Measurements from ENCODE around the gene SETX.
"Not testable (repeated sequence)": the region's sequence is repeated elsewhere in the genome, so short reads cannot be mapped to it uniquely, and the experiment has no call there.

Gene SETX

GRCh38 chr9:132378416-132378815, 23.6 kb upstream of the SETX start:
- H3K36me3 ChIP-seq (ENCODE audit: control insufficient read depth, insufficient read depth, low read length), result peaks cover 41% of the 10 kb centered on the region
- H3K27ac ChIP-seq (ENCODE audit: insufficient read depth, low read length, poor library complexity, severe bottlenecking); H3K4me1 ChIP-seq (ENCODE audit: control insufficient read depth, insufficient read depth, low read length, poor library complexity, severe bottlenecking); H3K27me3 ChIP-seq (replicated peaks; ENCODE audit: control insufficient read depth, insufficient read depth, low read length, poor library complexity, severe bottlenecking); DNase-seq; H3K4me3 ChIP-seq (ENCODE audit: insufficient read depth, low read depth, low read length, poor library complexity, severe bottlenecking); H3K9me3 ChIP-seq (ENCODE audit: control insufficient read depth, low read length): not testable (repeated sequence)

GRCh38 chr9:132377769-132378168, 23.0 kb upstream of the SETX start:
- not testable (repeated sequence) for H3K9me3 ChIP-seq (ENCODE audit: control insufficient read depth, low read length); H3K27ac ChIP-seq (ENCODE audit: insufficient read depth, low read length, poor library complexity, severe bottlenecking); DNase-seq; H3K4me3 ChIP-seq (ENCODE audit: insufficient read depth, low read depth, low read length, poor library complexity, severe bottlenecking); H3K4me1 ChIP-seq (ENCODE audit: control insufficient read depth, insufficient read depth, low read length, poor library complexity, severe bottlenecking); H3K27me3 ChIP-seq (replicated peaks; ENCODE audit: control insufficient read depth, insufficient read depth, low read length, poor library complexity, severe bottlenecking)
- peaks cover 38% of the 10 kb centered on the region for H3K36me3 ChIP-seq (ENCODE audit: control insufficient read depth, insufficient read depth, low read length)

GRCh38 chr9:132372177-132373095, 17.6 kb upstream of the SETX start:
- Histone ChIP-seq H3K9me3 (ENCODE audit: control insufficient read depth, low read length) (no peaks in the 10 kb centered on the region), H3K4me3 (ENCODE audit: insufficient read depth, low read depth, low read length, poor library complexity, severe bottlenecking) (no peak overlapping the region), H3K27me3 (replicated peaks; ENCODE audit: control insufficient read depth, insufficient read depth, low read length, poor library complexity, severe bottlenecking) (no peaks in the 10 kb centered on the region), H3K36me3 (ENCODE audit: control insufficient read depth, insufficient read depth, low read length) (peaks cover 21% of the 10 kb centered on the region), H3K27ac (ENCODE audit: insufficient read depth, low read length, poor library complexity, severe bottlenecking) (no peak overlapping the region), H3K4me1 (ENCODE audit: control insufficient read depth, insufficient read depth, low read length, poor library complexity, severe bottlenecking) (peaks cover 6% of the 10 kb centered on the region)
- no peak for DNase-seq

GRCh38 chr9:132370592-132370991, 15.8 kb upstream of the SETX start:
- Histone ChIP-seq H3K36me3 (ENCODE audit: control insufficient read depth, insufficient read depth, low read length) (peaks cover 6% of the 10 kb centered on the region), H3K4me1 (ENCODE audit: control insufficient read depth, insufficient read depth, low read length, poor library complexity, severe bottlenecking) (peaks cover 6% of the 10 kb centered on the region), H3K9me3 (ENCODE audit: control insufficient read depth, low read length) (no peaks in the 10 kb centered on the region), H3K4me3 (ENCODE audit: insufficient read depth, low read depth, low read length, poor library complexity, severe bottlenecking) (no peak overlapping the region), H3K27me3 (replicated peaks; ENCODE audit: control insufficient read depth, insufficient read depth, low read length, poor library complexity, severe bottlenecking) (no peaks in the 10 kb centered on the region), H3K27ac (ENCODE audit: insufficient read depth, low read length, poor library complexity, severe bottlenecking) (no peak overlapping the region)
- no peak for DNase-seq

GRCh38 chr9:132369421-132369820, 14.6 kb upstream of the SETX start:
- Histone ChIP-seq H3K9me3 (ENCODE audit: control insufficient read depth, low read length) (no peaks in the 10 kb centered on the region), H3K27ac (ENCODE audit: insufficient read depth, low read length, poor library complexity, severe bottlenecking) (no peak overlapping the region), H3K4me1 (ENCODE audit: control insufficient read depth, insufficient read depth, low read length, poor library complexity, severe bottlenecking) (peaks cover 6% of the 10 kb centered on the region), H3K27me3 (replicated peaks; ENCODE audit: control insufficient read depth, insufficient read depth, low read length, poor library complexity, severe bottlenecking) (no peaks in the 10 kb centered on the region), H3K36me3 (ENCODE audit: control insufficient read depth, insufficient read depth, low read length) (no peaks in the 10 kb centered on the region), H3K4me3 (ENCODE audit: insufficient read depth, low read depth, low read length, poor library complexity, severe bottlenecking) (no peak overlapping the region)
- DNase-seq, result no peak

- no peak for DNase-seq
- H3K27ac ChIP-seq (ENCODE audit: insufficient read depth, low read length, poor library complexity, severe bottlenecking), result no peak overlapping the region
- H3K4me3 ChIP-seq (ENCODE audit: insufficient read depth, low read depth, low read length, poor library complexity, severe bottlenecking), result no peak overlapping the region
- H3K4me1 ChIP-seq (ENCODE audit: control insufficient read depth, insufficient read depth, low read length, poor library complexity, severe bottlenecking), result peaks cover 4% of the 10 kb centered on the region
- H3K36me3 ChIP-seq (ENCODE audit: control insufficient read depth, insufficient read depth, low read length), result no peaks in the 10 kb centered on the region
- H3K27me3 ChIP-seq (replicated peaks; ENCODE audit: control insufficient read depth, insufficient read depth, low read length, poor library complexity, severe bottlenecking), result no peaks in the 10 kb centered on the region
- H3K9me3 ChIP-seq (ENCODE audit: control insufficient read depth, low read length), result no peaks in the 10 kb centered on the region
These were observed 13.0 kb upstream of the SETX start for GRCh38 chr9:132367613-132368313.

- Histone ChIP-seq H3K4me3 (ENCODE audit: insufficient read depth, low read depth, low read length, poor library complexity, severe bottlenecking) (no peak overlapping the region), H3K4me1 (ENCODE audit: control insufficient read depth, insufficient read depth, low read length, poor library complexity, severe bottlenecking) (no peaks in the 10 kb centered on the region), H3K27ac (ENCODE audit: insufficient read depth, low read length, poor library complexity, severe bottlenecking) (no peak overlapping the region), H3K36me3 (ENCODE audit: control insufficient read depth, insufficient read depth, low read length) (no peaks in the 10 kb centered on the region), H3K9me3 (ENCODE audit: control insufficient read depth, low read length) (no peaks in the 10 kb centered on the region), H3K27me3 (replicated peaks; ENCODE audit: control insufficient read depth, insufficient read depth, low read length, poor library complexity, severe bottlenecking) (no peaks in the 10 kb centered on the region)
- no peak for DNase-seq
These were observed 11.7 kb upstream of the SETX start for GRCh38 chr9:132366481-132366880.

- Histone ChIP-seq H3K36me3 (ENCODE audit: control insufficient read depth, insufficient read depth, low read length) (no peaks in the 10 kb centered on the region), H3K9me3 (ENCODE audit: control insufficient read depth, low read length) (no peaks in the 10 kb centered on the region), H3K27ac (ENCODE audit: insufficient read depth, low read length, poor library complexity, severe bottlenecking) (no peak overlapping the region), H3K4me1 (ENCODE audit: control insufficient read depth, insufficient read depth, low read length, poor library complexity, severe bottlenecking) (no peaks in the 10 kb centered on the region), H3K4me3 (ENCODE audit: insufficient read depth, low read depth, low read length, poor library complexity, severe bottlenecking) (no peak overlapping the region), H3K27me3 (replicated peaks; ENCODE audit: control insufficient read depth, insufficient read depth, low read length, poor library complexity, severe bottlenecking) (no peaks in the 10 kb centered on the region)
- no peak for DNase-seq
These were observed 11.2 kb upstream of the SETX start for GRCh38 chr9:132365986-132366385.

GRCh38 chr9:132364068-132364467, 9.3 kb upstream of the SETX start:
- no peak overlapping the region for H3K27ac ChIP-seq (ENCODE audit: insufficient read depth, low read length, poor library complexity, severe bottlenecking)
- no peak overlapping the region for H3K4me3 ChIP-seq (ENCODE audit: insufficient read depth, low read depth, low read length, poor library complexity, severe bottlenecking)
- H3K36me3 ChIP-seq (ENCODE audit: control insufficient read depth, insufficient read depth, low read length), result no peaks in the 10 kb centered on the region
- DNase-seq, result no peak
- no peaks in the 10 kb centered on the region for H3K4me1 ChIP-seq (ENCODE audit: control insufficient read depth, insufficient read depth, low read length, poor library complexity, severe bottlenecking)
- no peaks in the 10 kb centered on the region for H3K9me3 ChIP-seq (ENCODE audit: control insufficient read depth, low read length)
- H3K27me3 ChIP-seq (replicated peaks; ENCODE audit: control insufficient read depth, insufficient read depth, low read length, poor library complexity, severe bottlenecking), result no peaks in the 10 kb centered on the region

- no peak for DNase-seq
- no peak overlapping the region for H3K4me3 ChIP-seq (ENCODE audit: insufficient read depth, low read depth, low read length, poor library complexity, severe bottlenecking)
- no peak overlapping the region for H3K27ac ChIP-seq (ENCODE audit: insufficient read depth, low read length, poor library complexity, severe bottlenecking)
- H3K36me3 ChIP-seq (ENCODE audit: control insufficient read depth, insufficient read depth, low read length), result peaks cover 4% of the 10 kb centered on the region
- H3K9me3 ChIP-seq (ENCODE audit: control insufficient read depth, low read length), result no peaks in the 10 kb centered on the region
- no peaks in the 10 kb centered on the region for H3K27me3 ChIP-seq (replicated peaks; ENCODE audit: control insufficient read depth, insufficient read depth, low read length, poor library complexity, severe bottlenecking)
- H3K4me1 ChIP-seq (ENCODE audit: control insufficient read depth, insufficient read depth, low read length, poor library complexity, severe bottlenecking), result peaks cover 14% of the 10 kb centered on the region
These were observed 3.0 kb upstream of the SETX start for GRCh38 chr9:132357764-132358163.

Data from effector memory CD4-positive, alpha-beta T cell (primary cell).